SU-DHL-6 (cell line): Measurements from ENCODE around the gene APBA2.

Source experiments
- H2AFZ ChIP-seq: fragments of 200-600 bp; sonication (generic); 2 replicates; pipeline ENCODE4 v1.6.1; 2014; ENCODE audit warnings: low read depth, mild to moderate bottlenecking, moderate library complexity, mixed read lengths, antibody characterized with exemption, low read length; ENCODE audit not compliant: severe bottlenecking
- H3F3A ChIP-seq: fragments of 200-600 bp; shearing (Covaris generic); 2 replicates; pipeline ENCODE4 v1.6.0; 2016; ENCODE audit warnings: antibody characterized with exemption, mild to moderate bottlenecking; ENCODE audit not compliant: insufficient read depth
- H3K27ac ChIP-seq: fragments of 200-600 bp; sonication (generic); 2 replicates; pipeline ENCODE4 v1.5.1; 2016; ENCODE audit warnings: low read depth, mild to moderate bottlenecking, low read length, moderate library complexity, mixed read lengths
- H3K27me3 ChIP-seq: fragments of 200-600 bp; sonication (generic), shearing (Covaris generic); 2 replicates; pipeline ENCODE4 v1.6.0; 2014; ENCODE audit warnings: mild to moderate bottlenecking, low read length
- H3K36me3 ChIP-seq: fragments of 200-600 bp; sonication (generic); 2 replicates; pipeline ENCODE4 v1.6.1; 2014; ENCODE audit warnings: mild to moderate bottlenecking, low read length, mixed read lengths
- H3K4me2 ChIP-seq: fragments of 300-600, 200-600 bp; shearing (Covaris generic), sonication (generic); 2 replicates; pipeline ENCODE4 v1.6.0; 2014; ENCODE audit warnings: low read length, low read depth, mild to moderate bottlenecking; ENCODE audit not compliant: poor library complexity, severe bottlenecking
- H3K4me3 ChIP-seq: fragments of 200-600 bp; sonication (generic); 2 replicates; pipeline ENCODE4 v1.5.1; 2014; ENCODE audit warnings: antibody characterized with exemption, low read length, mild to moderate bottlenecking, mixed read lengths; ENCODE audit not compliant: insufficient read depth, poor library complexity, severe bottlenecking
- H3K79me2 ChIP-seq: fragments of 200-600 bp; sonication (generic); 2 replicates; pipeline ENCODE4 v1.6.1; 2014; ENCODE audit warnings: mild to moderate bottlenecking, low read length, moderate library complexity; ENCODE audit not compliant: insufficient read depth
- H3K9ac ChIP-seq: fragments of 200-600 bp; sonication (generic); 2 replicates; pipeline ENCODE4 v1.7.0; 2014; ENCODE audit warnings: mild to moderate bottlenecking, low read length
- H3K9me2 ChIP-seq: fragments of 200-600 bp; sonication (generic); replicated peaks from 2 replicates; pipeline ENCODE4 v1.6.1; 2014; ENCODE audit warnings: low read length; ENCODE audit not compliant: insufficient read depth
- H3K9me3 ChIP-seq: fragments of 200-600 bp; sonication (generic); 2 replicates; pipeline ENCODE4 v1.6.1; 2014; ENCODE audit warnings: low read length, mixed read lengths; ENCODE audit not compliant: insufficient read depth
- H4K20me1 ChIP-seq: fragments of 200-600 bp; sonication (generic); 2 replicates; pipeline ENCODE4 v1.6.1; 2014; ENCODE audit warnings: low read depth, mild to moderate bottlenecking, antibody characterized with exemption, low read length, moderate library complexity, mixed read lengths
- EZH2phosphoT487 ChIP-seq: fragments of 200-600 bp; sonication (generic), shearing (Covaris generic); conservative IDR thresholded peaks from 2 replicates; pipeline ENCODE4 v1.6.1; 2018; ENCODE audit warnings: mild to moderate bottlenecking, antibody characterized with exemption, low read length, moderate library complexity, mixed read lengths
- TF ChIP-seq, protein P1 (sequence below): fragments of 200-600 bp; sonication (generic); IDR thresholded peaks from one replicate; pipeline ENCODE4 v1.5.1; 2017; ENCODE audit warnings: antibody characterized with exemption, mild to moderate bottlenecking, low read length, moderate library complexity; ENCODE audit not compliant: insufficient read depth, poor library complexity, severe bottlenecking

Gene APBA2

DNA sequence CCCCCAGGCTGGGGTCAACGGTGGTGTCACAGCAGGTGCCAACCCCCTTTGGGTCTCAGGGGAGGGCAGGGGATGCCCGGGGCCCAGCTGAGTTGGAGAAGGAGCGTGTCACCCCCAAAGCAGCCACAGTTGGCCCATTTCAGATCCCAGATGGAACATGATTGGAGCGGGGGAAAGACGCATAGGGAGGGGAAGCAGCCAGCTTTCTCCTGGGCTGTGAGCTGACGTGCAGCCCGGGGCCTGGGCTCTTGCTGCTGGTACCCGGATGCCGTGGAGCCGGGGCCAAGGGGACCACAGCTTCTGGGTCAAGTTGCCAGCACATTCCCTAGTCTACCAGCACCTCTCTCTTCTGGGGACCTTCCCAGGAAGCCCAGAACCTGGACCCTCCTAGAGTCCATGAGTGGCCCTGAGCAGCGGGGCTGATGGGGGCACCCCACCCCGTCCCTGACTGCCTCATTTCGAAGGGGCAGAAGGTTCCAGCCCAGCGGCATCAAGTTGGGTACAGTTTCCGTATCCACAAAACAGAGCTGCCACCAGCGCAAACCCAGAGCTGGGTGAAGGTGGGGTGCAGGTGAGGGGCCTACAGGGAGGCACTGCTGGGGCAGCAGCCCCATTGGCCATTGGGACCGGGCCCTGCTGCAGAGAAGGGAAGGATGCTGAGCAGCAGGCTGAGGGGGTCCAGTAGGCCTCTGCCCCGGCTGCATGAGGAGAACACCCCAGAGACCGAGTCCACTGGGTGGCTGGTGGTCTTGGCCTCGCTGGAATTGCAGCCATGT lies 235.0 kb downstream of the APBA2 start:
- H3K4me2 ChIP-seq = no peak overlapping the region
- no peaks in the 10 kb centered on the region for H3K9me2 ChIP-seq
- H3K9me3 ChIP-seq = no peaks in the 10 kb centered on the region
- no peak for TF ChIP-seq EZH2phosphoT487
- TF ChIP-seq, protein P1, sequence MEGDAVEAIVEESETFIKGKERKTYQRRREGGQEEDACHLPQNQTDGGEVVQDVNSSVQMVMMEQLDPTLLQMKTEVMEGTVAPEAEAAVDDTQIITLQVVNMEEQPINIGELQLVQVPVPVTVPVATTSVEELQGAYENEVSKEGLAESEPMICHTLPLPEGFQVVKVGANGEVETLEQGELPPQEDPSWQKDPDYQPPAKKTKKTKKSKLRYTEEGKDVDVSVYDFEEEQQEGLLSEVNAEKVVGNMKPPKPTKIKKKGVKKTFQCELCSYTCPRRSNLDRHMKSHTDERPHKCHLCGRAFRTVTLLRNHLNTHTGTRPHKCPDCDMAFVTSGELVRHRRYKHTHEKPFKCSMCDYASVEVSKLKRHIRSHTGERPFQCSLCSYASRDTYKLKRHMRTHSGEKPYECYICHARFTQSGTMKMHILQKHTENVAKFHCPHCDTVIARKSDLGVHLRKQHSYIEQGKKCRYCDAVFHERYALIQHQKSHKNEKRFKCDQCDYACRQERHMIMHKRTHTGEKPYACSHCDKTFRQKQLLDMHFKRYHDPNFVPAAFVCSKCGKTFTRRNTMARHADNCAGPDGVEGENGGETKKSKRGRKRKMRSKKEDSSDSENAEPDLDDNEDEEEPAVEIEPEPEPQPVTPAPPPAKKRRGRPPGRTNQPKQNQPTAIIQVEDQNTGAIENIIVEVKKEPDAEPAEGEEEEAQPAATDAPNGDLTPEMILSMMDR = no peak
- H2AFZ ChIP-seq = no peak overlapping the region
- no peaks in the 10 kb centered on the region for H3K27me3 ChIP-seq
- no peaks in the 10 kb centered on the region for H4K20me1 ChIP-seq
- H3F3A ChIP-seq = no peaks in the 10 kb centered on the region
- no peaks in the 10 kb centered on the region for H3K36me3 ChIP-seq
- H3K4me3 ChIP-seq = no peak overlapping the region
- H3K27ac ChIP-seq = no peak overlapping the region
- H3K79me2 ChIP-seq = no peaks in the 10 kb centered on the region
- no peak overlapping the region for H3K9ac ChIP-seq

DNA sequence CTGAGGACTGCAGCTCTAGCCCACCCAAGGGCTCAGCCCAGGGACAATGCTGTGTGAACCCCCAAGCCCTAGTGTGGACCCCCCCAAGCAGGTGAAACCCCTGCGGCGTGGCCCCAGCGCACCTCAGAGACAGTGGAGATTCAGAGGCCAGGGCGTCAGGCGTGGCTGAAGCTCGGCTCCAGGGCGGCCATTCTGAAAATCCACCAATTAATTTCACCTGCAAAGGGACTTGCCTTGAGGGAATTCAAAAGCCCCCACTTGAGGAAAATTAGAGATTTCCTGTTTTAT lies 235.5 kb downstream of the APBA2 start:
- Histone ChIP-seq H3K9ac (no peak overlapping the region), H3K4me3 (no peak overlapping the region), H3F3A (no peaks in the 10 kb centered on the region), H3K9me3 (no peaks in the 10 kb centered on the region), H2AFZ (no peak overlapping the region), H3K79me2 (no peaks in the 10 kb centered on the region), H3K27ac (no peak overlapping the region), H3K27me3 (no peaks in the 10 kb centered on the region), H3K4me2 (no peak overlapping the region), H4K20me1 (no peaks in the 10 kb centered on the region), H3K36me3 (no peaks in the 10 kb centered on the region), H3K9me2 (no peaks in the 10 kb centered on the region)
- TF ChIP-seq EZH2phosphoT487 = no peak
- TF ChIP-seq, protein P1 = no peak

DNA sequence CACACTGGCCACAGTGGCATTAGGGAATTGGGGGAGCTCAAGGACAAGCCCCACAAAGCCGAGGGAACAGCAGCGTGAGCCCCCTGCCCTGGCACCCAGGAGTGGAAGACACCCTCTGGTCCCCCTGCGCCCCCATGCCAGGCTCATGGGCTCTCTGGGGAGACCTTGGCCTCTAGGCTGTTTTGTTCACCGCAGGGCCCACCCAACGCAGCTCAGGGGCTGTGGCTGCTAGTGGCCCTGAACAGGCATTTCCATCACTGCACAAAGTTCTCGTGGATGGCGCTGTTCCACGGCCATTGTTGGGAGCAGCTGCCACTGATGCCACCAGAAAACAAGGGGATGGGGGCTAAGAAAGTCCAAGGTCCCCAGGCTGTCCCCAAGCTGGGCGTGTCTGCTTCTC lies 236.1 kb downstream of the APBA2 start:
- Histone ChIP-seq H2AFZ (no peak overlapping the region), H3F3A (no peaks in the 10 kb centered on the region), H3K4me2 (no peak overlapping the region)

More for the DNA sequence above, 236.1 kb downstream of the APBA2 start:
- Histone ChIP-seq H3K36me3 (no peaks in the 10 kb centered on the region), H3K9me2 (no peaks in the 10 kb centered on the region), H3K9ac (no peak overlapping the region), H4K20me1 (no peaks in the 10 kb centered on the region), H3K27ac (no peak overlapping the region), H3K79me2 (no peaks in the 10 kb centered on the region), H3K9me3 (no peaks in the 10 kb centered on the region), H3K4me3 (no peak overlapping the region), H3K27me3 (no peaks in the 10 kb centered on the region)
- no peak for TF ChIP-seq EZH2phosphoT487
- TF ChIP-seq, protein P1 = no peak
